Measurements from ENCODE around the gene CLEC18C.
"Not testable (repeated sequence)": the region's sequence is repeated elsewhere in the genome, so short reads cannot be mapped to it uniquely, and the experiment has no call there.

Gene CLEC18C

GRCh38 chr16:70173212-70173837 lies at the start of gene CLEC18C:
TSS of gene CLEC18C (plus strand) at chr16:70173787. CDS start at chr16:70174279, 492 bp downstream.
- DNase-seq (ENCODE audit: low read depth in 2 of 2): not testable (repeated sequence)

GRCh38 chr16:70123822-70124221 lies 49.8 kb upstream of the CLEC18C start:
- not testable (repeated sequence) for DNase-seq (ENCODE audit: low read depth in 2 of 2)

GRCh38 chr16:70126226-70126625 lies 47.4 kb upstream of the CLEC18C start:
- not testable (repeated sequence) for DNase-seq (ENCODE audit: low read depth in 2 of 2)

GRCh38 chr16:70127706-70128105 lies 45.9 kb upstream of the CLEC18C start:
- DNase-seq (ENCODE audit: low read depth in 2 of 2): not testable (repeated sequence)

GRCh38 chr16:70128844-70129243 lies 44.7 kb upstream of the CLEC18C start:
- DNase-seq (ENCODE audit: low read depth in 2 of 2): not testable (repeated sequence)

GRCh38 chr16:70135796-70136195 lies 37.8 kb upstream of the CLEC18C start:
- DNase-seq (ENCODE audit: low read depth in 2 of 2): not testable (repeated sequence)

- DNase-seq (ENCODE audit: low read depth in 2 of 2): not testable (repeated sequence)
These were observed 37.0 kb upstream of the CLEC18C start for GRCh38 chr16:70136595-70136994.

GRCh38 chr16:70142739-70143138 lies 30.8 kb upstream of the CLEC18C start:
- not testable (repeated sequence) for DNase-seq (ENCODE audit: low read depth in 2 of 2)

GRCh38 chr16:70143231-70143895 lies 30.2 kb upstream of the CLEC18C start:
- not testable (repeated sequence) for DNase-seq (ENCODE audit: low read depth in 2 of 2)

- not testable (repeated sequence) for DNase-seq (ENCODE audit: low read depth in 2 of 2)
These were observed 25.7 kb upstream of the CLEC18C start for GRCh38 chr16:70147853-70148252.

- not testable (repeated sequence) for DNase-seq (ENCODE audit: low read depth in 2 of 2)
These were observed 25.1 kb upstream of the CLEC18C start for GRCh38 chr16:70148453-70148852.

GRCh38 chr16:70149296-70149695 lies 24.3 kb upstream of the CLEC18C start:
- not testable (repeated sequence) for DNase-seq (ENCODE audit: low read depth in 2 of 2)

GRCh38 chr16:70151391-70151790 lies 22.2 kb upstream of the CLEC18C start:
- no peak for DNase-seq (ENCODE audit: low read depth in 2 of 2)

- DNase-seq (ENCODE audit: low read depth in 2 of 2): no peak
These were observed 21.6 kb upstream of the CLEC18C start for GRCh38 chr16:70151941-70152509.

GRCh38 chr16:70152578-70153302 lies 20.8 kb upstream of the CLEC18C start:
- no peak for DNase-seq (ENCODE audit: low read depth in 2 of 2)

GRCh38 chr16:70154736-70155135 lies 18.9 kb upstream of the CLEC18C start:
- DNase-seq (ENCODE audit: low read depth in 2 of 2): not testable (repeated sequence)

- no peak for DNase-seq (ENCODE audit: low read depth in 2 of 2)
These were observed 17.2 kb upstream of the CLEC18C start for GRCh38 chr16:70156207-70156978.

- DNase-seq (ENCODE audit: low read depth in 2 of 2): no peak
These were observed 16.5 kb upstream of the CLEC18C start for GRCh38 chr16:70157105-70157476.

GRCh38 chr16:70157477-70158260 lies 15.9 kb upstream of the CLEC18C start:
- DNase-seq (ENCODE audit: low read depth in 2 of 2): no peak

GRCh38 chr16:70158261-70158939 lies 15.2 kb upstream of the CLEC18C start:
- no peak for DNase-seq (ENCODE audit: low read depth in 2 of 2)

Measured in stimulated activated CD4-positive, alpha-beta T cell treated with anti-CD3 and anti-CD28 coated beads, Interleukin-15, amount 100 ng/mL, for 48 hours (primary cell).